Stomach smooth muscle (tissue), 2 donors: ENCODE measurements around the gene SPTLC3.

Experiments
- H3K27ac ChIP-seq: one replicate; pipeline ENCODE4 v1.7.0; 2013; ENCODE audit warnings: mild to moderate bottlenecking, low read length, inconsistent platforms
- H3K27me3 ChIP-seq, 2 donors: one replicate each; pipeline ENCODE4 v1.7.0; 2013; ENCODE audit warnings: low read length in 2 of 2; ENCODE audit not compliant: insufficient read depth in 2 of 2, control insufficient read depth in 1 of 2
- H3K36me3 ChIP-seq, 2 donors: one replicate each; pipeline ENCODE4 v1.7.0; 2013; ENCODE audit warnings: low read length in 2 of 2; ENCODE audit not compliant: control insufficient read depth in 2 of 2, insufficient read depth in 2 of 2
- H3K4me1 ChIP-seq: one replicate; pipeline ENCODE4 v1.7.0; 2013; ENCODE audit warnings: low read length; ENCODE audit not compliant: control insufficient read depth, insufficient read depth
- H3K4me3 ChIP-seq, 2 donors: one replicate each; pipeline ENCODE4 v1.7.0; 2013; ENCODE audit warnings: low read length in 2 of 2
- H3K9ac ChIP-seq, 2 donors: one replicate each; pipeline ENCODE4 v1.7.0; 2013; ENCODE audit warnings: low read length in 2 of 2, mild to moderate bottlenecking in 1 of 2
- H3K9me3 ChIP-seq, 2 donors: one replicate each; pipeline ENCODE4 v1.7.0; 2013; ENCODE audit warnings: low read length in 2 of 2; ENCODE audit not compliant: control insufficient read depth in 2 of 2
- donor health status: healthy.
- donor health status: Pancreatic carcinoma.

Gene SPTLC3

DNA sequence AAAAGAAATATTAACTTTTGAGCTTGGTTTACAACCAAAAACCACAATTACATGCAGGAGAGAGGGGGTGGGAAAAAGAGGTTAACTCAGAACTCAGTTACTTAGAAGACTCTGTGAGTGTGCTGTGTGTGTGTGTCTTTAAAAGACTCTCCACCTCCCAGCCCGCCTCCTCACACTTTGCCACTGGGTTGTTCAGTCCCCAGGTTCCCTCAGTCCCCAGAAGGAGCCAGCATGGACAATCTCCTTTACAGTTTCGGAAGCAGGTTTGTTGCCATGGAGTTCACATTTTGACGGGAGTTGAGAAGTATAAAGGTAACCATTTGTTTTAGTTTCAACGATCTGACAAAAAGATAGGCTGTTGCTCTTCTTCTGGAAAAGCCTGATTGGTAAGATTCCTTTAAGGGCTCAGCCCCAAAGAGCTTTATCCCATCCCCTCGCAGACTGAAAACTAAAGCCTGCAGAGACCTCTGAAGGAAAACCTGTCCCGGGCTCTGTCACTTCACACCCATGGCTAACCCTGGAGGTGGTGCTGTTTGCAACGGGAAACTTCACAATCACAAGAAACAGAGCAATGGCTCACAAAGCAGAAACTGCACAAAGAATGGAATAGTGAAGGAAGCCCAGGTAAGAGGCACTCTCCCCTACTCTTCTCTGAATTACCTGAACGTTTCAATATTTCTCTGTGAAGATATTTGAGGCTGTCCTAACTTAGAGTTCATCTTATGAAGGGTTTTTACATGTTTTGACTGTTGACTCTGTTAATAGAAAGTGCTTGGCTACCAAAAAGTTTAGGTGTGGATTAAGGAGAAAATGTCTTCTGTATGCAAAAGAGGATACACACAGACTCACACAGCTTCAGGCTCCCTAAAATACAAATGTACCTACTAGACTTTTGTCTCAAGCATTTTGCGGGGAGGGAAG lies at the start of gene SPTLC3:
Gene SPTLC3 (plus strand): TSS at position 212 of the 921 bp plus-strand sequence. CDS start 296 bp downstream, at position 508.
- H3K4me1 ChIP-seq: peaks cover 12% of the 10 kb centered on the region
- peak within 1 kb of the TSS; percentile 62 for H3K27ac ChIP-seq
- no peaks in the 10 kb centered on the region for H3K36me3 ChIP-seq
- no peaks in the 10 kb centered on the region for H3K27me3 ChIP-seq
- H3K9ac ChIP-seq: peak within 1 kb of the TSS; percentile 47 to 62
- no peaks in the 10 kb centered on the region for H3K9me3 ChIP-seq
- H3K4me3 ChIP-seq: peak within 1 kb of the TSS; percentile 73 to 81

DNA sequence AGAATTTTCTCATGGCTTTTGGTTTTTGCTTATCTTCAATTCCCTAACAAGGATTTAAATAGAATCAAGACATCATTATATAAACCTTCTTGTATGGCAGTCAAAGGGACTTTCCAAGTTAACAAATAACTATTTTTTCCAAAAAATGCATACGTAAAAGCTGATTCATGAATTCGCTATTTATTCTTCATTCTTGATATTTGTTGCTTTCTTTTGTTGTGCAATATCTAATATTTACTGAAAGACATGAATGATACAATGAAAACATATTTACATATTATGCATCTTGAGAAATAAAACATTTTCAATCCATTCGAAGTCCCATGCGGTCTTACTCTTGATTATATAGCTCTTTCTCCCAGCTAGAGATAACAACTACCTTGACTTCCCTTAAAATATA lies 47.0 kb upstream of the SPTLC3 start:
- H3K9me3 ChIP-seq: no peaks in the 10 kb centered on the region
- H3K9ac ChIP-seq: no peak overlapping the region
- no peaks in the 10 kb centered on the region for H3K4me1 ChIP-seq
- H3K27me3 ChIP-seq: no peaks in the 10 kb centered on the region
- no peaks in the 10 kb centered on the region for H3K36me3 ChIP-seq
- no peak overlapping the region for H3K4me3 ChIP-seq
- no peak overlapping the region for H3K27ac ChIP-seq

DNA sequence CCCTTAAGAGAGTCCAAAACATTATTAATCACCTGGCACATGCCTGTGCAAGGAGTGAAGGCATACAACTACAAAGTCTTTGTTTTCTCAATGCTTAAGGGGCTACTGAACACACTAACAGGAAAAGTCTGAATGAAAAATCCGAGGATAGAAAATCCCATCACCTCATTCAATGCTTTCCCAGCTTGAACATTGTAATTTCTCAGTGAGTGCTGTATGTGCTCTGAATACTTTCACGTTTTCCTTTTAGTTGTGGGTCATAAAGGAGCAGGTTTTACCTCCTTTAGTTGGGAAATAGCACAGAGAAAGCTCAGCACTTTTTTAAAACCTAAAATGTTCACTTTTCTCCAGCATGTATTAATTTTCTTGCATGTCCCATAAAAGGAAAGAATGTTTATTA lies 45.9 kb upstream of the SPTLC3 start:
- Histone ChIP-seq H3K27me3 (no peaks in the 10 kb centered on the region), H3K4me3 (no peak overlapping the region), H3K36me3 (no peaks in the 10 kb centered on the region), H3K9ac (no peak overlapping the region), H3K27ac (no peak overlapping the region), H3K4me1 (no peaks in the 10 kb centered on the region), H3K9me3 (no peaks in the 10 kb centered on the region)

DNA sequence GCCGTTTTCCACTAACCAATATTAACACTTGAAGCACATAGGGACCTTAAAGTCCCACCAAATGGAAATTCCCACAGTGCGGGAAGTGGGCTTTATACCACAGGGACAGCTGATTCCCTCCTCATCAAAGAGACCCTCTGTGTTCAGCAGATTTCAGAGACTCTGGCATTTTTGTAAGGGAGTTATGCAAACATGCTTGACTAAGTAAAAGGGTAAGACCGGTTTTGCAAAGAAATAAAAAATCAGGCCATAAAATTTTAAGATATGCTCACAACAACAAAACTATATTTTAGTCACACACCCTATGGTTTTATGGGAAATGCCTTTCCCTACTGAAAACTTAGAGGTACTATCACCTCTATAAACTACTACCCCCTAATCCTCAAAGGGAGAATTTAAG lies 45.4 kb upstream of the SPTLC3 start:
- H3K27ac ChIP-seq: no peak overlapping the region

DNA sequence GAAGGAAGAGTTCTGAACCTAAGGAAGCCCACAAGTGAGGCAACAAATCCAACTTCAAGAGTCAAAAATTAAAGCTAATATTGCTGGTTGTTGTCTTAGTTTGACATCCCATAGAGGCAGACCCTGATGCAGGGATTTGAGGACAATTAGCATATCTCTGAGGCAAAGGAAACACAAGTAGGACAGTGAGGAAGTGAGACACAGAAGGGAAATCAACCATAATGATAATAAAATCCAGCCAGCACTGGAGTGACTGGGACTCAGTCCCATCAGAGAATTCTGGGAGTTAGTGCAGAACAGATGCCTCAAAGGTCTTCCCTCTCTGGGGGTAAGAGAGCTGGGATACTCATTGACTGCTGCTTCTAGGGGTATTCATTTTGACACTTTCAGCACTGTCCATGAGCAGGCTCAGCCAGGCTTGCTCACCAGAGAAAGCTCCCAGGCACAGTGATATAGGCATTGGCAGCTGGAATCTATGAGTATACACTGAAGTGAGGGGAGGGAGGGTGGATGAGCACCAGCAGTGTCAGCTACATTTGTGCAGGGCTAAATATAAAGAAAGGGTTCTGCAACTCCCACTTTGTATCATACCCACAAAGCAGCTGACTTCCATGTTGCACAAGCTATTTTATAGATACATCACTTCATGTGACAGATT lies 43.4 kb upstream of the SPTLC3 start:
- Histone ChIP-seq H3K36me3 (no peaks in the 10 kb centered on the region), H3K27ac (no peak overlapping the region), H3K4me3 (no peak overlapping the region), H3K9ac (no peak overlapping the region), H3K9me3 (no peaks in the 10 kb centered on the region), H3K27me3 (no peaks in the 10 kb centered on the region), H3K4me1 (no peaks in the 10 kb centered on the region)

More for the DNA sequence above, 45.4 kb upstream of the SPTLC3 start:
- H3K9me3 ChIP-seq: no peaks in the 10 kb centered on the region
- H3K9ac ChIP-seq: no peak overlapping the region
- H3K4me3 ChIP-seq: no peak overlapping the region
- no peaks in the 10 kb centered on the region for H3K36me3 ChIP-seq
- no peaks in the 10 kb centered on the region for H3K4me1 ChIP-seq
- no peaks in the 10 kb centered on the region for H3K27me3 ChIP-seq

DNA sequence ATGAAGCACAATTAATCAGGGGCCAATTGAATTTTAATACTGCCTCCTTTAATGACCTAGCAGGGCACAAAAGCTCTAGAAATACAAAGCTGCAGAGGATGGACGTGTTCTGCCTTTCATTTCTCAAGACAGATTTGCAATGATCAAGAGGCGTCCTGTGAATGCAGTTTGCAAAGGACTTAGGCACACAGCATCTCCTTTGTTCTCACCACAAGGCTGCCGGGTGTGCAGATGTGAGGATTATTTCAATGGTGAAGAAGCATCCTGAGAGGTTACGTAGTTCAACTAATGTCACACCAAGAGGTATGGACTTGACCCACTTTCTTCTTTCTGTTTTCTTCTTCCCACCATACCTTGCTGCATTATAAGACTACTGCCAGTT lies 42.9 kb upstream of the SPTLC3 start:
- H3K27me3 ChIP-seq: no peaks in the 10 kb centered on the region
- H3K9me3 ChIP-seq: no peaks in the 10 kb centered on the region
- H3K9ac ChIP-seq: no peak overlapping the region
- no peak overlapping the region for H3K4me3 ChIP-seq
- no peaks in the 10 kb centered on the region for H3K36me3 ChIP-seq
- no peaks in the 10 kb centered on the region for H3K4me1 ChIP-seq
- H3K27ac ChIP-seq: no peak overlapping the region

DNA sequence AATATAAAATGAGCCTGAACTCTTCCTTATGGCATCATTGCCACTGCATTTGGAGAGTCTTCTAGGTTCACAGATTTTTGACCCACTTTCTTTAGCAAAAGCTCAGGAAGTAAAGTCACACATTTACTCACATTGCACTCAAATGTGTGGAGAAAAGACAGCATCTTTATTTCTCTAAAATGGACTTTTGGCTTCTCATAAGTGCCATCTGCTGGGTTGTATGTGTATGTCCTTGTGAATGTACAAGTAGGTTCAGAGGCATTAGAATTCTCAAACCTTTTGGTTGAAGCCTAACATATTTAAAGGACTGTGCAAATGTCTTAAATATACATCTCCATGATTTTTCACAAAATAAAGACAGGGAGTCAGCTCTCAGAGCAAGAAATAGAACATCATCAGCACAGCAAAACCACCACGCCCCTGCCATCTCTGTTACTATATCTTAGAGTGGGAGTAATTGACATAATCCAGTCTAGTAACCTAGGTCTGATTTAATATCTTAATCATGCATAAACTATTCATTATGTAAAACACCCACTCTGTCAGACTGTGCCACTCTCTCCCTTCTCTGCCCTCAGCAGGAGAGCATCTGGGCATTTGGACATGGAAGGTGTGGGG lies 42.2 kb upstream of the SPTLC3 start:
- no peaks in the 10 kb centered on the region for H3K27me3 ChIP-seq
- H3K9ac ChIP-seq: no peak overlapping the region
- no peaks in the 10 kb centered on the region for H3K36me3 ChIP-seq
- no peak overlapping the region for H3K4me3 ChIP-seq
- no peak overlapping the region for H3K27ac ChIP-seq
- H3K4me1 ChIP-seq: no peaks in the 10 kb centered on the region
- no peaks in the 10 kb centered on the region for H3K9me3 ChIP-seq

DNA sequence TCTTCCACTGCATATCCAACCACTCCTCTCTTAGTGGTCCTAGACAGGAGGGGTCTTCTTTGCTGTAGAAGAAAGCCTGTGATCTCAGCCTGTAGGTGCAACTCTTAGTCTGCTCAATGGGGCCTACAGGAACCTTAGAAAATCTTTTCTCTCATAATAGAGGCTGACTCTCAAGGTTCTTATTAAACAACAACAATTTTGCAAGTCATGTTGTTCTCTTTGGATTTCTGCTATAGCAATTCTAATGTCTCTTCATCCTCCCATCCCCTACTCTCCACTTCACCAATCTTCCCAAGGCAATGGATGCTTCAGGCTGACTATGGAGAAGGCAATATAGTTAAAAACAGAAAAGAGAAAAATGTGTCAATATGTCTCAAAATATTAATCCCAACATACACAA lies 40.8 kb upstream of the SPTLC3 start:
- Histone ChIP-seq H3K9ac (no peak overlapping the region), H3K4me1 (no peaks in the 10 kb centered on the region), H3K36me3 (no peaks in the 10 kb centered on the region), H3K9me3 (no peaks in the 10 kb centered on the region), H3K27ac (no peak overlapping the region), H3K27me3 (no peaks in the 10 kb centered on the region), H3K4me3 (no peak overlapping the region)

DNA sequence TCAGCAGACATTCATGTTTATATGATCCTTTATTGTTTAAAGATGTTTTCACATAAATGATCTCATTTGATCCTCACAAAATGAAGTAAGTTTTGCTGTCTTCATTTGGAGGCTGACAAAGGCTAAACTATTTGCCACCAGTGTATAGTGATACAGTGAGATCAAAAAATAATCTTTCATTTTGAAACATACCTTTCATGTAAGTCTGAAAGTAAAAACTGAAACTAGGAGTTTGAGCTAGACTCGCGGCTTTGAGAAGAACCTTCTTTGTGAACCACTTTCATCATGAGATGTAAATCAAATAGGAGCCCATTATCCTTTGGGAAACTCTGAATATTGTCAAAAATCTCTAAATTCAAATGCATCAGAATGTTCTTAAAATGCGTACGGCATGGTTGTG lies 40.3 kb upstream of the SPTLC3 start:
- no peak overlapping the region for H3K9ac ChIP-seq
- no peaks in the 10 kb centered on the region for H3K4me1 ChIP-seq
- H3K27me3 ChIP-seq: no peaks in the 10 kb centered on the region
- no peaks in the 10 kb centered on the region for H3K36me3 ChIP-seq
- no peak overlapping the region for H3K4me3 ChIP-seq
- H3K27ac ChIP-seq: no peak overlapping the region
- H3K9me3 ChIP-seq: no peaks in the 10 kb centered on the region

DNA sequence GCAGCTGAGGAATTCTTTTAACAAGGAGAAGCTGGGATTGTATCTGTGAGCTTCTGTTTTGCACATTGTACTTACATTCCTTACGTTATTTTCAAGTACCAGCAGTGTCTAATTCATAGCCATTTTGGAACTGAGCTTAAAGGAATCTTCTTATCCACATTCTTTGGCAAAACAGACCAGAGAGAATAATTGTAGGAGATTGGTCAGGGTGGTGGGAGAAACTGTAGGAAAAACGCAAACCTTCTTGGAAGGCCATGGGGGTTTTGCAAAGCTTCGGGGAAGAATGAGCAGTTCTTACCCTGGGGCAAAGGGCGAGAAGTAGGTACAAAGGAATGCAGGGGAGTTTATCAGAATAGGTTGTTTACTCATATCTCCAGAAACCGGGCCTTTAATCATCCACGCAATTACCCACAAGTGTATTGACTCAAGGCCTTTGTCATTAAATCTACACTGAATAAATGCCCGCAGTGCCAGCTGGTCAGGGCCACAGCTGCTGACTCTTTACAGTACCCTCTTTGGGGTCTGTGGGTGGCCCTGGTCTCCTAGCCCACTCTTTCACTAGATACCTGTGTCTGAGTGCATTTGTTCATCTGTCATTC lies 39.6 kb upstream of the SPTLC3 start:
- H3K9me3 ChIP-seq: no peaks in the 10 kb centered on the region
- no peak overlapping the region for H3K4me3 ChIP-seq
- H3K27ac ChIP-seq: no peak overlapping the region
- no peak overlapping the region for H3K9ac ChIP-seq
- H3K27me3 ChIP-seq: no peaks in the 10 kb centered on the region
- no peaks in the 10 kb centered on the region for H3K36me3 ChIP-seq
- H3K4me1 ChIP-seq: no peaks in the 10 kb centered on the region
